Lower lobe of right lung (tissue), 2 donors: Measurements from ENCODE around the gene ANKRD12. TPM values are rescaled to one million over a fixed set of nuclear protein-coding genes. Genes with fewer than 3 reads are reported as not detected.
A peak's percentile ranks its signal among the peaks of the same experiment; 100 is the strongest.

Experiments used
- ATAC-seq, 2 donors: fragments of 200-7000 bp; cut with Tn5 transposase; one replicate each; pipeline ENCODE4 v1.9.1; 2020 to 2022; ENCODE audit warnings: mild to moderate bottlenecking in 2 of 2, moderate library complexity in 2 of 2
- DNase-seq: peaks from one replicate; pipeline ENCODE4 v3.0.0-alpha.2; 2020
- H3K27ac ChIP-seq: fragments of 200-600 bp; one replicate; pipeline ENCODE4 v1.8.0; 2022
- H3K27me3 ChIP-seq: fragments of 200-600 bp; one replicate; pipeline ENCODE4 v1.8.0; 2022; ENCODE audit warnings: low read depth
- H3K36me3 ChIP-seq: fragments of 200-600 bp; one replicate; pipeline ENCODE4 v1.8.0; 2022; ENCODE audit warnings: mild to moderate bottlenecking
- H3K4me1 ChIP-seq: fragments of 200-600 bp; one replicate; pipeline ENCODE4 v1.8.0; 2022
- H3K4me3 ChIP-seq: fragments of 200-600 bp; one replicate; pipeline ENCODE4 v1.8.0; 2022; ENCODE audit warnings: mild to moderate bottlenecking
- H3K9me3 ChIP-seq: fragments of 200-600 bp; one replicate; pipeline ENCODE4 v1.8.0; 2022
- intact Hi-C: fragments of 100-400 bp; cut with DNase I; formaldehyde crosslinking; loops from one replicate; pipeline ENCODE4 v1.11.0; 2022
- total RNA-seq: library from RNA; stranded (reverse); fragmentation: NEBNext Ultra II Directional; extraction: Animal tissue kit (Norgen Biotek cat#: 25700); gene quantifications from one replicate; pipeline ENCODE4 v1.2.1, GENCODE V29; 2021
- TF ChIP-seq, protein P1 (sequence below): fragments of 200-600 bp; IDR thresholded peaks from one replicate; pipeline ENCODE4 v1.8.0; 2022; ENCODE audit warnings: antibody characterized with exemption, mild to moderate bottlenecking
- donor health status: DM: no; HTN: yes; CAD: no; lungs with severe emphysema.

The ANKRD12 gene
- total RNA-seq, 1 donor from 2014 or later: 77.7 TPM

DNA sequence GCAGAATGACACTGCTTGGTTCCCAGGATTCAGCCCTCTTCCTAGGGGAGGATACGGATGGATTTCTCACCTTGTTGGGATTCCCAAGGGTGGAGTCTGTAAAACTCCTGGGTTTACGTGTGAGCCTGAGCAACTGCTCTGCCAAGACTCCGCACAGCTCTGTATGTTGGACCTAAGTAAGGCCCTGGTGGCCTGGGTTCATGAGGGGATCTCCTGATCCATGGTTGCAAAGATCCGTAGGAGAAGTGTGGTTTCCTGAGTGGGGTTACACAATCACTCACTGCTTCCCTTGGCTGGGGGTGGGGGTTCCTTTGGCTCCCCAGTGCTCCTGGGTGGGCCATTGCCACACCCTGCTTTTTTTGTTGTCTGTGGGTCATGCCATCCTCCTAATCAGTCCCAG lies 37.7 kb downstream of the ANKRD12 start:
- H3K4me1 ChIP-seq: peaks cover 46% of the 10 kb centered on the region

GRCh38 chr18:9175115-9175514 lies 38.5 kb downstream of the ANKRD12 start:
- no peaks in the 10 kb centered on the region for H3K27me3 ChIP-seq
- intact Hi-C loops: no loop called here
- no peak overlapping the region for H3K27ac ChIP-seq
- no peaks in the 10 kb centered on the region for H3K9me3 ChIP-seq
- TF ChIP-seq, protein P1, sequence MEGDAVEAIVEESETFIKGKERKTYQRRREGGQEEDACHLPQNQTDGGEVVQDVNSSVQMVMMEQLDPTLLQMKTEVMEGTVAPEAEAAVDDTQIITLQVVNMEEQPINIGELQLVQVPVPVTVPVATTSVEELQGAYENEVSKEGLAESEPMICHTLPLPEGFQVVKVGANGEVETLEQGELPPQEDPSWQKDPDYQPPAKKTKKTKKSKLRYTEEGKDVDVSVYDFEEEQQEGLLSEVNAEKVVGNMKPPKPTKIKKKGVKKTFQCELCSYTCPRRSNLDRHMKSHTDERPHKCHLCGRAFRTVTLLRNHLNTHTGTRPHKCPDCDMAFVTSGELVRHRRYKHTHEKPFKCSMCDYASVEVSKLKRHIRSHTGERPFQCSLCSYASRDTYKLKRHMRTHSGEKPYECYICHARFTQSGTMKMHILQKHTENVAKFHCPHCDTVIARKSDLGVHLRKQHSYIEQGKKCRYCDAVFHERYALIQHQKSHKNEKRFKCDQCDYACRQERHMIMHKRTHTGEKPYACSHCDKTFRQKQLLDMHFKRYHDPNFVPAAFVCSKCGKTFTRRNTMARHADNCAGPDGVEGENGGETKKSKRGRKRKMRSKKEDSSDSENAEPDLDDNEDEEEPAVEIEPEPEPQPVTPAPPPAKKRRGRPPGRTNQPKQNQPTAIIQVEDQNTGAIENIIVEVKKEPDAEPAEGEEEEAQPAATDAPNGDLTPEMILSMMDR: no peak
- DNase-seq: no peak
- H3K36me3 ChIP-seq: no peaks in the 10 kb centered on the region
- H3K4me1 ChIP-seq: peaks cover 46% of the 10 kb centered on the region
- no peak for ATAC-seq
- no peak overlapping the region for H3K4me3 ChIP-seq

More for the DNA sequence above, 37.7 kb downstream of the ANKRD12 start:
- H3K9me3 ChIP-seq: no peaks in the 10 kb centered on the region
- no peak for DNase-seq
- no peaks in the 10 kb centered on the region for H3K36me3 ChIP-seq
- no peaks in the 10 kb centered on the region for H3K27me3 ChIP-seq
- intact Hi-C loops: no loop called here
- ATAC-seq: peak; percentile 47 to 51
- no peak overlapping the region for H3K27ac ChIP-seq
- TF ChIP-seq, protein P1: no peak
- H3K4me3 ChIP-seq: no peak overlapping the region

GRCh38 chr18:9177031-9177430 lies 40.5 kb downstream of the ANKRD12 start:
- ATAC-seq (peak; percentile 82 to 88), DNase-seq (no peak)
- H3K4me3 ChIP-seq: no peak overlapping the region
- intact Hi-C loops: no loop called here
- no peaks in the 10 kb centered on the region for H3K27me3 ChIP-seq
- no peaks in the 10 kb centered on the region for H3K36me3 ChIP-seq
- TF ChIP-seq, protein P1: no peak
- H3K4me1 ChIP-seq: peaks cover 54% of the 10 kb centered on the region
- H3K27ac ChIP-seq: no peak overlapping the region
- H3K9me3 ChIP-seq: no peaks in the 10 kb centered on the region

GRCh38 chr18:9177466-9177865 lies 40.9 kb downstream of the ANKRD12 start:
- no peaks in the 10 kb centered on the region for H3K27me3 ChIP-seq
- intact Hi-C loops: no loop called here
- H3K27ac ChIP-seq: no peak overlapping the region
- peaks cover 54% of the 10 kb centered on the region for H3K4me1 ChIP-seq
- ATAC-seq (no peak), DNase-seq (no peak)
- no peaks in the 10 kb centered on the region for H3K9me3 ChIP-seq
- TF ChIP-seq, protein P1: no peak
- H3K4me3 ChIP-seq: no peak overlapping the region
- H3K36me3 ChIP-seq: peaks cover 2% of the 10 kb centered on the region

DNA sequence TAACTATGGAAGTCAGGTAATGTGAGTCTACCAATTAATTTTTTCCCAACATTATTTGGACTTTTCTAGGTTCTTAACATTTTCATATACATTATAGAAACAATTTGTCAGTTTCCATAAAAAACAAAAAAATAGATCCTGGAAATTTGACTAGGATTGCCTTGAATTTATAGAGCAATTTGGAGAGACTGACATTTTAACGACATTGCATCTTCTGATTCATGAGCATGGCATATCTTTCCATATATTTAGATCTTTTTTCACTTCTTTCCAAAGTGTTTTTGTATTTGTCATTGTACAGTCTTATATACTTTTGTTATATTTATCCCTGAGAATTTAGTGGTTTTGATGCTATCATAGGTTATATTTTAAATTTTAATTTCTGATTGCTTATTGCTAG lies 42.0 kb downstream of the ANKRD12 start:
- no peak for DNase-seq
- intact Hi-C loops: no loop called here
- Histone ChIP-seq H3K27ac (no peak overlapping the region), H3K4me1 (peaks cover 48% of the 10 kb centered on the region), H3K4me3 (no peak overlapping the region), H3K27me3 (no peaks in the 10 kb centered on the region), H3K36me3 (peaks cover 13% of the 10 kb centered on the region), H3K9me3 (no peaks in the 10 kb centered on the region)
- no peak for ATAC-seq
- TF ChIP-seq, protein P1: no peak

DNA sequence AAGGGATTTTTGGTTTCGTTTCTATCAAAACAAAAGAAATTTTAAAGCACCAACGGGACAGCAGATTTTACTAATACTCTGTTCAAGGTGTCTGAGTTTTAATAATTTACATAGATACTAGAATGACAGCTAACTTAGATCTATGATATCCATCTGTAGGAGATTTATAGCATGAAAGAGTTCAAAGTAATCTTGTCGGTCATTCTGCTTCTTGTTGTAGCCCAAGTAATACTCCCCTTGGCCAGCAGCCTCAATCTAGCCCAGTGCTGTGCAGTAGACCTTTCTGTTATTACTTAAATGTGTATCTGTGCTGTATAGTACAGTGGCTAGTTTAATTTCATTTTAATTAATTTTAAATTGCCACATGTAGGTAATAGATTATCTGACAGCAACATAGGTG lies 44.7 kb downstream of the ANKRD12 start:
- no peak overlapping the region for H3K27ac ChIP-seq
- H3K36me3 ChIP-seq: peaks cover 19% of the 10 kb centered on the region
- TF ChIP-seq, protein P1: no peak
- intact Hi-C loops: no loop called here
- DNase-seq (no peak), ATAC-seq (no peak)
- no peaks in the 10 kb centered on the region for H3K27me3 ChIP-seq
- no peak overlapping the region for H3K4me3 ChIP-seq
- H3K4me1 ChIP-seq: peaks cover 26% of the 10 kb centered on the region
- no peaks in the 10 kb centered on the region for H3K9me3 ChIP-seq
